Measurements from ENCODE around the gene SCD.

The SCD gene

GRCh38 chr10:100327007-100327717 lies 19.9 kb upstream of the SCD start:
- H3K4me3 ChIP-seq (ENCODE audit: low read depth, low read length) = no peak overlapping the region
- DNase-seq (ENCODE audit: low read depth) = peak; percentile 79
- TF ChIP-seq MYC (IDR thresholded peaks at IDR 0.05; ENCODE audit: low read depth, low read length) (peak; percentile 51; the same call in 1 of the 2 replicates), POLR2A (IDR thresholded peaks at IDR 0.05; ENCODE audit: extremely low read depth, insufficient read length) (peak; percentile 23)
- TF ChIP-seq, protein P1, sequence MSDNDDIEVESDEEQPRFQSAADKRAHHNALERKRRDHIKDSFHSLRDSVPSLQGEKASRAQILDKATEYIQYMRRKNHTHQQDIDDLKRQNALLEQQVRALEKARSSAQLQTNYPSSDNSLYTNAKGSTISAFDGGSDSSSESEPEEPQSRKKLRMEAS (IDR thresholded peaks at IDR 0.05; ENCODE audit: low read depth, low read length) = peak; percentile 68; the same call in 1 of the 2 replicates
- TF ChIP-seq, protein P2, sequence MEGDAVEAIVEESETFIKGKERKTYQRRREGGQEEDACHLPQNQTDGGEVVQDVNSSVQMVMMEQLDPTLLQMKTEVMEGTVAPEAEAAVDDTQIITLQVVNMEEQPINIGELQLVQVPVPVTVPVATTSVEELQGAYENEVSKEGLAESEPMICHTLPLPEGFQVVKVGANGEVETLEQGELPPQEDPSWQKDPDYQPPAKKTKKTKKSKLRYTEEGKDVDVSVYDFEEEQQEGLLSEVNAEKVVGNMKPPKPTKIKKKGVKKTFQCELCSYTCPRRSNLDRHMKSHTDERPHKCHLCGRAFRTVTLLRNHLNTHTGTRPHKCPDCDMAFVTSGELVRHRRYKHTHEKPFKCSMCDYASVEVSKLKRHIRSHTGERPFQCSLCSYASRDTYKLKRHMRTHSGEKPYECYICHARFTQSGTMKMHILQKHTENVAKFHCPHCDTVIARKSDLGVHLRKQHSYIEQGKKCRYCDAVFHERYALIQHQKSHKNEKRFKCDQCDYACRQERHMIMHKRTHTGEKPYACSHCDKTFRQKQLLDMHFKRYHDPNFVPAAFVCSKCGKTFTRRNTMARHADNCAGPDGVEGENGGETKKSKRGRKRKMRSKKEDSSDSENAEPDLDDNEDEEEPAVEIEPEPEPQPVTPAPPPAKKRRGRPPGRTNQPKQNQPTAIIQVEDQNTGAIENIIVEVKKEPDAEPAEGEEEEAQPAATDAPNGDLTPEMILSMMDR (IDR thresholded peaks at IDR 0.05; ENCODE audit: low read depth, low read length) = no peak

DNA sequence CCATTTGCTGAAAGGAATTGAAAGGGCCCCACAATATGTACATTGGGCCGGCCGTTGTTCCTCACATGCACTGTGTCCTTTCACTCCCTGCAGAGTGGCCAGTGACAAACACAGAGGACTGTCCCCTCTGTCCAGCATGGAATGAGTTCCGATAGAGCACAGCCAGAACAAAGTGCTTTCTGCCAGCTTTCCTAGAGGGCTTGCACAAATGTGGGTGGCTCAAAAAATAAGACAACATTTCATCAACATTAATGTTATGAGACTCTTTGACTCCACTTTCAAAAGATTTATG lies 19.4 kb upstream of the SCD start:
- no peak for DNase-seq (ENCODE audit: low read depth)
- TF ChIP-seq, protein P2 (IDR thresholded peaks at IDR 0.05; ENCODE audit: low read depth, low read length) = no peak
- TF ChIP-seq MYC (IDR thresholded peaks at IDR 0.05; ENCODE audit: low read depth, low read length) (no peak), POLR2A (IDR thresholded peaks at IDR 0.05; ENCODE audit: extremely low read depth, insufficient read length) (no peak)
- TF ChIP-seq, protein P1 (IDR thresholded peaks at IDR 0.05; ENCODE audit: low read depth, low read length) = no peak
- no peak overlapping the region for H3K4me3 ChIP-seq (ENCODE audit: low read depth, low read length)

GRCh38 chr10:100328198-100328597 lies 18.8 kb upstream of the SCD start:
- H3K4me3 ChIP-seq (ENCODE audit: low read depth, low read length) = no peak overlapping the region
- TF ChIP-seq, protein P1 (IDR thresholded peaks at IDR 0.05; ENCODE audit: low read depth, low read length) = 0 out of 2 replicates have a peak, but pooled peaks have one; percentile 7
- TF ChIP-seq POLR2A (IDR thresholded peaks at IDR 0.05; ENCODE audit: extremely low read depth, insufficient read length) = no peak
- no peak for DNase-seq (ENCODE audit: low read depth)

- DNase-seq (ENCODE audit: low read depth) = no peak
- TF ChIP-seq, protein P2 (IDR thresholded peaks at IDR 0.05; ENCODE audit: low read depth, low read length) = no peak
- no peak for TF ChIP-seq POLR2A (IDR thresholded peaks at IDR 0.05; ENCODE audit: extremely low read depth, insufficient read length)
- TF ChIP-seq MYC (IDR thresholded peaks at IDR 0.05; ENCODE audit: low read depth, low read length) = no peak
- TF ChIP-seq, protein P1 (IDR thresholded peaks at IDR 0.05; ENCODE audit: low read depth, low read length) = no peak
Observed at GRCh38 chr10:100330079-100330478, 17.0 kb upstream of the SCD start, which contains the start of gene PKD2L1. TSS of gene PKD2L1 (minus strand) at chr10:100330228. CDS start at chr10:100330103, 125 bp downstream.

GRCh38 chr10:100333106-100333505 lies 13.9 kb upstream of the SCD start:
- TF ChIP-seq, protein P1 (IDR thresholded peaks at IDR 0.05; ENCODE audit: low read depth, low read length) = no peak
- TF ChIP-seq POLR2A (IDR thresholded peaks at IDR 0.05; ENCODE audit: extremely low read depth, insufficient read length) = no peak
- TF ChIP-seq, protein P2 (IDR thresholded peaks at IDR 0.05; ENCODE audit: low read depth, low read length) = no peak
- TF ChIP-seq MYC (IDR thresholded peaks at IDR 0.05; ENCODE audit: low read depth, low read length) = no peak
- no peak for DNase-seq (ENCODE audit: low read depth)
- H3K4me3 ChIP-seq (ENCODE audit: low read depth, low read length) = no peak overlapping the region

More at GRCh38 chr10:100330079-100330478, 17.0 kb upstream of the SCD start, which contains the start of gene PKD2L1:
- no peak within 1 kb of the TSS for H3K4me3 ChIP-seq (ENCODE audit: low read depth, low read length)

GRCh38 chr10:100333661-100334440 lies 13.2 kb upstream of the SCD start:
- DNase-seq (ENCODE audit: low read depth) = no peak
- H3K4me3 ChIP-seq (ENCODE audit: low read depth, low read length) = no peak overlapping the region
- TF ChIP-seq, protein P2 (IDR thresholded peaks at IDR 0.05; ENCODE audit: low read depth, low read length) = no peak
- TF ChIP-seq POLR2A (IDR thresholded peaks at IDR 0.05; ENCODE audit: extremely low read depth, insufficient read length) (no peak), MYC (IDR thresholded peaks at IDR 0.05; ENCODE audit: low read depth, low read length) (no peak)
- TF ChIP-seq, protein P1 (IDR thresholded peaks at IDR 0.05; ENCODE audit: low read depth, low read length) = no peak

Measured in NB4 (cell line).